SK-N-SH treated with all-trans-retinoic acid at 6 μM for 48 hours (cell line): Measurements from ENCODE around the gene TRPM2.

Experiments used
- ATAC-seq: fragments of 200-7000 bp; cut with Tn5 transposase; 3 replicates; pipeline ENCODE4 v1.9.1; 2020; ENCODE audit warnings: mild to moderate bottlenecking, moderate library complexity
- ARNTL ChIP-seq: fragments of 450-650 bp; formaldehyde crosslinking; IDR thresholded peaks from 2 replicates; pipeline ENCODE4 v1.5.0; 2020; ENCODE audit warnings: low read depth, mild to moderate bottlenecking, moderate library complexity, borderline replicate concordance
- BACH2 ChIP-seq: fragments of 250-450 bp; sonication (Bioruptor Pico); IDR thresholded peaks from 2 replicates; pipeline ENCODE4 v1.9.0; 2021; ENCODE audit warnings: mild to moderate bottlenecking, borderline replicate concordance
- CSDC2 ChIP-seq: fragments of 250-450 bp; sonication (Bioruptor Pico); IDR thresholded peaks from 2 replicates; pipeline ENCODE4 v1.5.0; 2020; ENCODE audit warnings: mild to moderate bottlenecking, moderate library complexity
- ESRRG ChIP-seq: fragments of 250-450 bp; sonication (Bioruptor Pico); IDR thresholded peaks from 2 replicates; pipeline ENCODE4 v1.6.1; 2021; ENCODE audit warnings: mild to moderate bottlenecking
- GLIS3 ChIP-seq: fragments of 250-450 bp; sonication (Bioruptor Pico); IDR thresholded peaks from 2 replicates; pipeline ENCODE4 v1.5.0; 2020; ENCODE audit warnings: mild to moderate bottlenecking, moderate library complexity
- ISL1 ChIP-seq: fragments of 250-450 bp; sonication (Bioruptor Pico); IDR thresholded peaks from 2 replicates; pipeline ENCODE4 v2.1.2; 2022; ENCODE audit warnings: mild to moderate bottlenecking, moderate library complexity
- OSR1 ChIP-seq: fragments of 250-450 bp; sonication (Bioruptor Pico); IDR thresholded peaks from 2 replicates; pipeline ENCODE4 v1.8.0; 2022; ENCODE audit warnings: moderate library complexity, mild to moderate bottlenecking, inconsistent platforms
- POU6F1 ChIP-seq: fragments of 250-450 bp; sonication (Bioruptor Pico); IDR thresholded peaks from 2 replicates; pipeline ENCODE4 v1.8.0; 2021; ENCODE audit warnings: low read depth, mild to moderate bottlenecking, moderate library complexity, borderline replicate concordance
- PPARA ChIP-seq: fragments of 250-450 bp; sonication (Bioruptor Pico); IDR thresholded peaks from 2 replicates; pipeline ENCODE4 v1.5.0; 2020; ENCODE audit warnings: mild to moderate bottlenecking, borderline replicate concordance
- RARB ChIP-seq: fragments of 250-450 bp; sonication (Bioruptor Pico); IDR thresholded peaks from 2 replicates; pipeline ENCODE4 v1.8.0; 2021; ENCODE audit warnings: mild to moderate bottlenecking, moderate library complexity
- SNAI2 ChIP-seq: fragments of 250-450 bp; sonication (Bioruptor Pico); IDR thresholded peaks from 2 replicates; pipeline ENCODE4 v1.5.0; 2020; ENCODE audit warnings: mild to moderate bottlenecking, moderate library complexity
- TCF4 ChIP-seq: fragments of 250-450 bp; sonication (Bioruptor Pico); IDR thresholded peaks from 2 replicates; pipeline ENCODE4 v1.8.0; 2021; ENCODE audit warnings: mild to moderate bottlenecking, moderate library complexity, borderline replicate concordance
- TOX ChIP-seq: fragments of 250-450 bp; sonication (Bioruptor Pico); IDR thresholded peaks from 2 replicates; pipeline ENCODE4 v1.8.0; 2021; ENCODE audit warnings: mild to moderate bottlenecking, moderate library complexity, borderline replicate concordance
- ZC3H10 ChIP-seq: fragments of 250-450 bp; sonication (Bioruptor Pico); IDR thresholded peaks from 2 replicates; pipeline ENCODE4 v1.5.1; 2021; ENCODE audit warnings: mild to moderate bottlenecking, moderate library complexity
- ZFP3 ChIP-seq: fragments of 250-450 bp; sonication (Bioruptor Pico); IDR thresholded peaks from 2 replicates; pipeline ENCODE4 v1.5.0; 2020; ENCODE audit warnings: mild to moderate bottlenecking, moderate library complexity
- ZFP30 ChIP-seq: fragments of 450-650 bp; formaldehyde crosslinking; IDR thresholded peaks from 2 replicates; pipeline ENCODE4 v1.5.0; 2022; ENCODE audit warnings: mild to moderate bottlenecking, moderate library complexity
- ZNF565 ChIP-seq: fragments of 450-650 bp; formaldehyde crosslinking; conservative IDR thresholded peaks from 2 replicates; pipeline ENCODE4 v1.5.0; 2020; ENCODE audit warnings: low read depth, mild to moderate bottlenecking, moderate library complexity
- ZNF70 ChIP-seq: fragments of 450-650 bp; formaldehyde crosslinking; IDR thresholded peaks from 2 replicates; pipeline ENCODE4 v1.5.0; 2020; ENCODE audit warnings: mild to moderate bottlenecking, moderate library complexity
- ZNF8 ChIP-seq: fragments of 450-650 bp; formaldehyde crosslinking; IDR thresholded peaks from 2 replicates; pipeline ENCODE4 v1.5.0; 2020; ENCODE audit warnings: mild to moderate bottlenecking, moderate library complexity
- TF ChIP-seq, protein P1 (sequence below): fragments of 250-450 bp; sonication (Bioruptor Pico); IDR thresholded peaks from 2 replicates; pipeline ENCODE4 v1.5.1; 2021; ENCODE audit warnings: mild to moderate bottlenecking, moderate library complexity
- TF ChIP-seq, protein P2 (sequence below): fragments of 250-450 bp; sonication (Bioruptor Pico); IDR thresholded peaks from 2 replicates; pipeline ENCODE4 v1.5.0; 2020; ENCODE audit warnings: mild to moderate bottlenecking, moderate library complexity
- TF ChIP-seq, protein P3 (sequence below): fragments of 250-450 bp; sonication (Bioruptor Pico); IDR thresholded peaks from 2 replicates; pipeline ENCODE4 v1.8.0; 2020; ENCODE audit warnings: mild to moderate bottlenecking, moderate library complexity, borderline replicate concordance
- TF ChIP-seq, protein P4 (sequence below): fragments of 250-450 bp; sonication (Bioruptor Pico); IDR thresholded peaks from 2 replicates; pipeline ENCODE4 v1.5.1; 2020; ENCODE audit warnings: low read depth, mild to moderate bottlenecking, moderate library complexity

The TRPM2 gene

GRCh38 chr21:44381874-44382273 is 28.5 kb downstream of the TRPM2 start:
- no peak for TF ChIP-seq ESRRG (CRISPR knock-in tag)
- no peak for TF ChIP-seq RARB (CRISPR knock-in tag)
- TF ChIP-seq ZC3H10 (CRISPR knock-in tag), result no peak
- TF ChIP-seq, all 23 proteins: peak for 0
- no peak for ATAC-seq

- TF ChIP-seq, protein P1, sequence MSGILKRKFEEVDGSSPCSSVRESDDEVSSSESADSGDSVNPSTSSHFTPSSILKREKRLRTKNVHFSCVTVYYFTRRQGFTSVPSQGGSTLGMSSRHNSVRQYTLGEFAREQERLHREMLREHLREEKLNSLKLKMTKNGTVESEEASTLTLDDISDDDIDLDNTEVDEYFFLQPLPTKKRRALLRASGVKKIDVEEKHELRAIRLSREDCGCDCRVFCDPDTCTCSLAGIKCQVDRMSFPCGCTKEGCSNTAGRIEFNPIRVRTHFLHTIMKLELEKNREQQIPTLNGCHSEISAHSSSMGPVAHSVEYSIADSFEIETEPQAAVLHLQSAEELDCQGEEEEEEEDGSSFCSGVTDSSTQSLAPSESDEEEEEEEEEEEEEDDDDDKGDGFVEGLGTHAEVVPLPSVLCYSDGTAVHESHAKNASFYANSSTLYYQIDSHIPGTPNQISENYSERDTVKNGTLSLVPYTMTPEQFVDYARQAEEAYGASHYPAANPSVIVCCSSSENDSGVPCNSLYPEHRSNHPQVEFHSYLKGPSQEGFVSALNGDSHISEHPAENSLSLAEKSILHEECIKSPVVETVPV (CRISPR knock-in tag), result no peak
- no peak for TF ChIP-seq ZFP30 (CRISPR knock-in tag)
- TF ChIP-seq TCF4, result no peak
- TF ChIP-seq ZC3H10 (CRISPR knock-in tag), result no peak
- TF ChIP-seq OSR1 (CRISPR knock-in tag), result no peak
- TF ChIP-seq CSDC2, result no peak
- no peak for TF ChIP-seq BACH2
- TF ChIP-seq, protein P2, sequence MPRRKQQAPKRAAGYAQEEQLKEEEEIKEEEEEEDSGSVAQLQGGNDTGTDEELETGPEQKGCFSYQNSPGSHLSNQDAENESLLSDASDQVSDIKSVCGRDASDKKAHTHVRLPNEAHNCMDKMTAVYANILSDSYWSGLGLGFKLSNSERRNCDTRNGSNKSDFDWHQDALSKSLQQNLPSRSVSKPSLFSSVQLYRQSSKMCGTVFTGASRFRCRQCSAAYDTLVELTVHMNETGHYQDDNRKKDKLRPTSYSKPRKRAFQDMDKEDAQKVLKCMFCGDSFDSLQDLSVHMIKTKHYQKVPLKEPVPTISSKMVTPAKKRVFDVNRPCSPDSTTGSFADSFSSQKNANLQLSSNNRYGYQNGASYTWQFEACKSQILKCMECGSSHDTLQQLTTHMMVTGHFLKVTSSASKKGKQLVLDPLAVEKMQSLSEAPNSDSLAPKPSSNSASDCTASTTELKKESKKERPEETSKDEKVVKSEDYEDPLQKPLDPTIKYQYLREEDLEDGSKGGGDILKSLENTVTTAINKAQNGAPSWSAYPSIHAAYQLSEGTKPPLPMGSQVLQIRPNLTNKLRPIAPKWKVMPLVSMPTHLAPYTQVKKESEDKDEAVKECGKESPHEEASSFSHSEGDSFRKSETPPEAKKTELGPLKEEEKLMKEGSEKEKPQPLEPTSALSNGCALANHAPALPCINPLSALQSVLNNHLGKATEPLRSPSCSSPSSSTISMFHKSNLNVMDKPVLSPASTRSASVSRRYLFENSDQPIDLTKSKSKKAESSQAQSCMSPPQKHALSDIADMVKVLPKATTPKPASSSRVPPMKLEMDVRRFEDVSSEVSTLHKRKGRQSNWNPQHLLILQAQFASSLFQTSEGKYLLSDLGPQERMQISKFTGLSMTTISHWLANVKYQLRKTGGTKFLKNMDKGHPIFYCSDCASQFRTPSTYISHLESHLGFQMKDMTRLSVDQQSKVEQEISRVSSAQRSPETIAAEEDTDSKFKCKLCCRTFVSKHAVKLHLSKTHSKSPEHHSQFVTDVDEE (CRISPR knock-in tag), result no peak
- no peak for TF ChIP-seq ARNTL (CRISPR knock-in tag)
- no peak for TF ChIP-seq ZNF70
- no peak for TF ChIP-seq PPARA (CRISPR knock-in tag)
- no peak for TF ChIP-seq POU6F1 (CRISPR knock-in tag)
- TF ChIP-seq RARB (CRISPR knock-in tag), result no peak
- no peak for TF ChIP-seq TOX (CRISPR knock-in tag)
- TF ChIP-seq, protein P3, sequence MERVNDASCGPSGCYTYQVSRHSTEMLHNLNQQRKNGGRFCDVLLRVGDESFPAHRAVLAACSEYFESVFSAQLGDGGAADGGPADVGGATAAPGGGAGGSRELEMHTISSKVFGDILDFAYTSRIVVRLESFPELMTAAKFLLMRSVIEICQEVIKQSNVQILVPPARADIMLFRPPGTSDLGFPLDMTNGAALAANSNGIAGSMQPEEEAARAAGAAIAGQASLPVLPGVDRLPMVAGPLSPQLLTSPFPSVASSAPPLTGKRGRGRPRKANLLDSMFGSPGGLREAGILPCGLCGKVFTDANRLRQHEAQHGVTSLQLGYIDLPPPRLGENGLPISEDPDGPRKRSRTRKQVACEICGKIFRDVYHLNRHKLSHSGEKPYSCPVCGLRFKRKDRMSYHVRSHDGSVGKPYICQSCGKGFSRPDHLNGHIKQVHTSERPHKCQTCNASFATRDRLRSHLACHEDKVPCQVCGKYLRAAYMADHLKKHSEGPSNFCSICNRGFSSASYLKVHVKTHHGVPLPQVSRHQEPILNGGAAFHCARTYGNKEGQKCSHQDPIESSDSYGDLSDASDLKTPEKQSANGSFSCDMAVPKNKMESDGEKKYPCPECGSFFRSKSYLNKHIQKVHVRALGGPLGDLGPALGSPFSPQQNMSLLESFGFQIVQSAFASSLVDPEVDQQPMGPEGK, result no peak
- no peak for TF ChIP-seq ESRRG (CRISPR knock-in tag)
- TF ChIP-seq, protein P4, sequence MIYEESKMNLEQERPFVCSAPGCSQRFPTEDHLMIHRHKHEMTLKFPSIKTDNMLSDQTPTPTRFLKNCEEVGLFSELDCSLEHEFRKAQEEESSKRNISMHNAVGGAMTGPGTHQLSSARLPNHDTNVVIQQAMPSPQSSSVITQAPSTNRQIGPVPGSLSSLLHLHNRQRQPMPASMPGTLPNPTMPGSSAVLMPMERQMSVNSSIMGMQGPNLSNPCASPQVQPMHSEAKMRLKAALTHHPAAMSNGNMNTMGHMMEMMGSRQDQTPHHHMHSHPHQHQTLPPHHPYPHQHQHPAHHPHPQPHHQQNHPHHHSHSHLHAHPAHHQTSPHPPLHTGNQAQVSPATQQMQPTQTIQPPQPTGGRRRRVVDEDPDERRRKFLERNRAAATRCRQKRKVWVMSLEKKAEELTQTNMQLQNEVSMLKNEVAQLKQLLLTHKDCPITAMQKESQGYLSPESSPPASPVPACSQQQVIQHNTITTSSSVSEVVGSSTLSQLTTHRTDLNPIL, result no peak
- TF ChIP-seq ISL1 (CRISPR knock-in tag), result no peak
- no peak for ATAC-seq
Observed at GRCh38 chr21:44382536-44382935, 29.1 kb downstream of the TRPM2 start.

DNA sequence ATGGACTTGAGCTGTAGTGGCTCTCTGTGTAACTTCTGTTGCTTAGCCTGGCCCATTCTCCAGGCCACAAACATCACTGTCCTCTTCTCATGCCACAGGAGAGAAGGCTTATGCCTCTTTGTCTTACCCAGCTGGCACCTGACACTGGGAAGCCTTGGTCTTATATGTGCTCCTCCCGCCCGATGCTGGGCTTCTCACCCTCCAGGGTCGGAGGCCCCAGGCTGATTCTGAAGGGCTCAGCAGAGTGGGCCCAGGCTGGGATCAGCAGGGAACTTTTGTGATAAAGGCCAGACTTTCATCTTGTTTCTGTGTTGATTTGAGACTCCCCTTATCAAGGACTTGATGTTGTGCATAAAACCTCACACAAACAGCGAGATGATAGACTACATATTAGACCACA is 29.8 kb downstream of the TRPM2 start:
- no peak for ATAC-seq
- TF ChIP-seq GLIS3 (CRISPR knock-in tag), result no peak
- no peak for TF ChIP-seq ISL1 (CRISPR knock-in tag)
- TF ChIP-seq TCF4, result no peak
- no peak for TF ChIP-seq ZC3H10 (CRISPR knock-in tag)
- TF ChIP-seq ZFP30 (CRISPR knock-in tag), result no peak
- TF ChIP-seq RARB (CRISPR knock-in tag), result no peak
- TF ChIP-seq, protein P1 (CRISPR knock-in tag), result no peak
- TF ChIP-seq, protein P4, result no peak
- TF ChIP-seq PPARA (CRISPR knock-in tag), result no peak
- TF ChIP-seq ZNF565 (CRISPR knock-in tag), result no peak
- TF ChIP-seq ZFP3 (CRISPR knock-in tag), result no peak
- no peak for TF ChIP-seq ZNF8 (CRISPR knock-in tag)
- no peak for TF ChIP-seq OSR1 (CRISPR knock-in tag)
- no peak for TF ChIP-seq ESRRG (CRISPR knock-in tag)
- no peak for TF ChIP-seq BACH2
- no peak for TF ChIP-seq SNAI2
- TF ChIP-seq POU6F1 (CRISPR knock-in tag), result no peak
